NCI-H446 (cell line): Measurements from ENCODE around the gene GREM2.

Experiments
- DNase-seq, 2 experiments: peaks; one replicate each; lab custom pipeline; 2025; lab: John Stamatoyannopoulos, UW

Gene GREM2

DNA sequence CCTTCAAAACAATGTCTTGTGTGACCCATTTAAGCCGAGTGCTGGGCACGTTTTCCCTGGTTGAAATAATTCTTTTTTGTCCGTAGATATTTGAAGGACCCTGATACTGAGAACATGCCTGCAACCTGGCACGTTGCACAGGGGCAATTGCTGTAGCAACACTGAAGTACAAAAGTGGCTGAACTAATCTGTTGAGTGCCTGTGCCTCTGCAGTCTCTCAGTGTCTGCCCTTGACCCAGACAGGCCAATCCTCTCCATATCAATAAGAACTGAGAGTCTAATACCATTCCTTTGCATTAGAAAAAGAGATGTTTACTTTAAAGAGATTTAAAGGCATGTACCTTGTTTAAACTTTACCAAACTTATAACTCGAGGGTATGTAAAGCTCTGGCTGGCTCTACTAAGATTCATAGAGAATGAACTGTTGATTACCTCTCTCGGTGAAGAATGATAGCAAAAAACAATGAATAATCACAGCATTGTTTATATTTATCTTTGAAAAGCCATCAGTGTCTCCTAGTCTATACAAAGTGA is 2.4 kb downstream of the GREM2 start:
- DNase-seq, result no peak

DNA sequence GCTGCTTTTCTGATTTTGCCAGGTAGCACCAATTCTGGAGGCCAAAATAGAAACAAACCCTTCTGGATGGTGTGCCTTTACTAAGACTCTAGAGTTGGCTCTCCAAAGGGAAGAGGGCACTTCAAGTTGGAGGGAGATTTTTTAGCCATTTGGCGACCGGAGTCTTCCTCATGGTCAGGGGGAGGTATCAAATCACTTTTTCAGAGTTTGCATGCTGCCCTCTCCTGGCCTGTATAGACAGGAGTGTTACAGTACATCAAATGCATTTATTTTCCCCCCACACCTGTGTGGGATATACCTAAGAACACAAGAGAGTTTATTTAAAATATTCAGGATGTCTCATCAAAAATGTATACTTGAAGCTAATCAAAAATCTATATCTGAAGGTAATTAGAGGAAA is 3.2 kb downstream of the GREM2 start:
- DNase-seq, result no peak

DNA sequence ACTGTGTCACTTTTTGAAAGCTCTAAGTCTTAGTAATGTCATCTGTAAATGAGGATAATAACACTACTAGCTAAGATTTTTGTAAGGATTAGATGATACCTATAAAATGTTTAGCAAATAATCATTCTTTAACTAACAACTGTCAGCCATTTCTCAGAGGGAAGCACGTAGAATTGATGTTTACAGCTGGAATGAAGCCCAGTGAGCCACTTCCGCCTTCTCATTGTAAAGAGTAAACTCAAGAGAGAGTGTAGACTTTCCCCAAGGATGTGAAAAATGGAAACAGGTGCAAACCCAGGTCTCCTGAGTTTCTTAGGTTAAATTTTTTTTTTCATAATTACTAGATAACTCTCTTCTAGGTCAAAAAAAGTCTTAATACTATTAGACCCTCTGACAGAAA is 4.9 kb downstream of the GREM2 start:
- no peak for DNase-seq

DNA sequence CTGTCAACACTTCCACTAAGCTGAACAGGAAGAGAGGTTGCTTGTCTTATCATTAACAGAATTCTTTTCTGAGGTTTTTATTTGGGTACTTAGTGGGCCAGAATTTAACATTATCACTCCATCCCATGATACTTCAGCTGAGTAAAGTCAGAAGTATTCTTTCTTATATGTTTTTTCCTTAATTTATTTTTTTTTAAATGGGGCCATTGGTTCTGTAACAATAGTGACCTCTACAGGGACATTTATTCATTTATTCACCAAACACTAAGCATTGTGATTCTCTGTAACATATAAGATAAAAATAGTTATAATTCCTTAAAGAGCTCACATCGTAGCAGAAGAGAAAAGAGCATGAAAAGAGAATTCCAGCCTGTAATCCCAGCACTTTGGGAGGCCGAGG is 9.8 kb downstream of the GREM2 start:
- DNase-seq, result no peak

DNA sequence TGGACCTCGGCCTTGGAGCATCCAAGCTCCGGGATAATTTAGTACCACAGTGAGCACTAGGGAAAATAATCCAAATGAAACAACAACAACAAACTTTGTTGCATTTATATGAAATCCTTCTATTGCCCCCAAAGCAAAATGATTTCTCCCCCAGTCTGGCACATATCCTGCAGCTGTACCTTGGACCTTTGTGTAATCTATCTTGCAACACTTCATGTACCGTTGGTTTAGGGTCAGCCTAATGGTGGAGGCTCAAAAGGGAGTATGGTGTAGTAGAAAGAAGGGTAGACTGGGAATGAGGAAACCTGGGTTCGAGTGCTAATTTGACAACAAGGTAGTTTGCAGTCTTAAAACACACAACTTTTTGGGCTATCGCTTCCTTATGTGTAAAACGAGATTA is 12.1 kb downstream of the GREM2 start:
- DNase-seq, result no peak

DNA sequence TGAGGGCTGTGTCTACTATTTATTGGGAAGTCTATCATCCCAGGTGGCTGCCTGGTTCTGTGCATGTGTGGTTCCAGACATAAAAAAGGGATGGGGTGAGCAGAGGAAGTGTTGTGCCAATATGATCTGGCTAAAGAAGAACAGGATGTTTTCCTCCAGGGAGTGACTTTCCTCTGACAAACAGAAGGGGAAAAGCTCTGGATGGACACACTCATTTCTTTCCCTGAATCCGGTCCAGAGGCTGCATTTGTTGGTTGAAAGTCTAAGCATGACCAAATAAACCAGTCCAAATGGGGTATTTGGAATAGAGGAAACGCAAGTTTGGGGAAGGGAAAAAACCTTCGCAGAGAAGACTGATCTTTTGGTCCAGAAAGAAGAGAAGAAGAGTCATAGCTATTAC is 12.7 kb downstream of the GREM2 start:
- no peak for DNase-seq

DNA sequence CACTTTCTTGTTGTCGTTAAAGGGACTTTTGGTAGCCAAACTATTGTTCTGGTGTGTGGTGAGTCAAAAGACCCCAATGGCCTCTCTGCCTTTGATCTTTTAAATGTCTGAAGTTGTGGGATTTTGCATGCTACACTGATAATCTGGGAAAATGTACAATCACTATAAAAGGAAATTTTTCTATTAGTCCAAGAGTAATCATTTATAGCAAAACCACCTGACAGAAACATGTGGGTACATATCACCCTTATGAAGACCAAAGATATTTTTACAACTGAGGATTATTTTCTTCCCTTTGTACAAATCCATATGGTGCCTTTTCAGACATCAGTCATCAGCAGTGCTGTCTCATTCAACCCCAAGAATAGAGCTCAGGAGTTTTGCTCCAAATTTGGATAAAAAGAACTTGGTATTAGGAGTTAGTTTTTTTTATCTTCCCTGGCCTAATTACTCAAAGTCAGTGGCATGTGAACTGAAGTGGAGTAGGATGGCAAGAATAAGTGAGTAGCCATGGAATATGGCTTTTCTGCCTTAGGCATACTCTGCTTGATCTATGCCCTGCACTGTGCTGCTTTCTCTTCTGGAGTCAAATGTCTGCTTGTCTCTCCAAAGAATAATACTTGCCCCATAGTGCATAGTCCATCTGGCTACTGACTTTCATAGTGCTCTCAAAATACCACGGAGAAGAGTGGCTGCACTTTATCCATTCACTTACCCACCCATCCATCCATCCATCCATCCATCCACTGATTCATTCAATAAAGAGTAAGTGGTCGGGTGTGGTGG is 13.5 kb downstream of the GREM2 start:
- DNase-seq, result no peak

DNA sequence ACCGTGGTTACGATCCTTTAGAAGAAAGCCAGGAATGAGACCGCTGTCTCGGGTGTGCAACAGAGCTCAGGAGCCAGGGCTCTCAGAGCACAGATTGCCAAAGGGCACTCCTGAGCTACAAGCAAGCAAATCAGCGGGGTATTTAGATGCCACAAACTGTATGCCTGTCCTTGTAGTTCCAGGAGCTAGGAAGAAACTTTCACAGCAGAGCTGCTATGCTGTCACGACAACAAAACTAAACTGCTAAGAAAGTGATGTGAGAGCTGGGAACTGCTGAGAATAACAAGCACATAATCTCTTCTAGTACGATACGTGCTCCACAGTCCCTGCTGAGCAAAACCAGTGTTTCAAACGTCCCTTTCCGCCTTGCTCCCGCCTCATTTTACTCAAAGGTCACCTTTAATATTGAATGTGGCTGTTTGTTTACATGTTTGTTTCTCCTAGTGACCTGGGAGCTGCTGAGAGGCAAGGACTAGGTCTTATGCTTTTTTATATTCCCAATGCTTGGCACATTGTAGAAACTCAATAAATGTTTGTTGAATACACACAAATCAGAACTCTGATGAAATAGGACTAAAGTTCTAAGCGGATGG is 14.7 kb downstream of the GREM2 start:
- no peak for DNase-seq

DNA sequence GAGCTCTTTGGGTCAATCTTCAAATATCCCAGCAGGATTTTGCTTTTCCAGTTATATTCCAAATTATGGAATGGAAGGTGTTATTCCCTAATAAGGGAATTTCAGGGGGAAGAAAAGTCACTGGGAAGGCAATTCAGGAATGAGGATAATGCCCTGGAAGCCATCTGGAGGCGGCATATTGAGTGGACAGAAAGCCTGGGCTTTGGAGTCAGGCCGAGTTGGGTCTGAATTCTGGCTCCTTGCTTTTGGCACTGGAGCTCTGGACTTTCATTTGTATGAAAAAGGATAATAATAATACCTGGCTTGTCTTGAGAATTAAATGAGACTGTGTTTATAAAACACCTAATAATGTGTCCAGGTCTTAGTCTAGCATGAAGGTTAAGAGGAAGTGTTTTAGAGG is 16.5 kb downstream of the GREM2 start:
- DNase-seq, result no peak

DNA sequence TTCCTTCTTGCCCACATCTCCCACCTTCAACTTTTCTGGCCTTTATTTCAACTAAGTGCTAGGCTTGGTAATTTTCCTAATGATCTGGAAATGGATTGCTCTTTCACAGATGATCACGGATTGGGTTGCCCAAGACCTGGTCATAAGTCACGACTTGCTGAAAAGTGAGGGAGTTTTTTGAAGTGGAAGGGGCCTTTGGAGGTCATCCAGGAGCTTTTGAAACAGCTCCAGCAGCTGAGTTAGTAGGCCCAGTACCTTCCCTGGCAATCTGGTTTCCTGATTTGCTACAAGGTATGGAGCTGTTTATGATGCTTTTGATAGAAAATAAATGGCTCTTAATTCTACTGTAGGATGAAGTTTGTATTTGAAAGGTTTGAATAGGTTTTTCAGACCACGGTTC is 20.4 kb downstream of the GREM2 start:
- DNase-seq, result no peak

DNA sequence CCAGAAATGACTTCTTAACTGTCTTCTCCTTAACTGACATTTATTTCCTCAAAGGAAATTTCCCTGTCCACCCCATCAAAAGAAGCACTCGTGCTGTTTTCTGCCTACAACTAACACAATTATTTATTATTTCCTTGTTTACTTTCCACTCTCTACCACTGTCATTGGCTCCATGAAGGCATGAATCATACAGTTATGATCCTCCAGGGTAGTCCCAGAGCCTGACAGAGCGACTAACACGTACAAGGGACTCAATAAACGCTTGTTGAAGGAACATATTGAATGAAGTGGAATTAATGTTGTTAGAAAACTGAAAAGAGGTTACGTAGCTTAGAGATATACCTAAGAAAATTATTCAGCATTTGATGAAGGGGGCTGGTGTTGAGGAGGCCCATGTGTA is 20.9 kb downstream of the GREM2 start:
- DNase-seq, result no peak

DNA sequence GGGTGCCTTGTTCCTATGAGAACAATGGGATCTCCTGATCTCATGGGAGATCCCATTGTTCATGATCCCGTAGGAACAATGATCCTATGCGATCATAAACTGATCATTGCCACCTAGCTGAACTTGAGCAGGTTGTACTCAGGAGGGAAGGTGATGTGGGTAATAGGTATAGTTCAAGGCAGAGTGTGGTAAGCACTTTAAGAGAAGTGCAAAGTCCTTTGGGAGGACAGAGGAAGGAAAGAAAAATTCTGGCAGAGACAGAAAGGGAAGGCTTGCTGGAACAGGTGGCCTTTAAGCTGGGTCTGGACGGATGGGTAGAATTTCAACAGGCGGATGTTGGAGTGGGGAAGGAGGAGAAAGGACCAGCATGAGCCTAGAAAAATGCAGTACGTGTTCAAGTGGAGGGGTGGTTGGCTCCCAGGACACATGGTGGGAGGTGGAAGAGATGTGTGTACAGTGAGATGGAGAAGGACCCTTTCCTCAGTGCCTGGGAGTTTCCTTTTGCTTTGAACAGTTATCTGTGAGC is 22.3 kb downstream of the GREM2 start:
- no peak for DNase-seq

DNA sequence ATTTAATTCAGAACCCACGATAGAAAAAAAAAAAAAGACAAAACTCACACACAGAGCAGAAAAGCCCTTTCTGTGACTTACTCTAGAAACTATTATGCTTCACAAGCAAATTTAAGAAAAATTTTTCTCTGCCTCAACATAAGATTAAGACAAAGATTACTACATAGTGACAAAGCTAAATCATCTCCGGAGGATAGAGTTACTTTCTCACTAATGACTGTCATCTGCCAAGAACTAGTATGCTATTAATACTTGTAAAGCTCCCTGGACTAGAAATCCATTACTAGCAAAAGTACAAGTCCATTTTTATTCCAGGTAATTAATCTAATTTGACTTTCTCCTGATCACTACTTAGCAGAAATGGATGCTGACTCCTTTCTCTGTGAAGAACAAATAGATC is 25.9 kb downstream of the GREM2 start:
- no peak for DNase-seq

DNA sequence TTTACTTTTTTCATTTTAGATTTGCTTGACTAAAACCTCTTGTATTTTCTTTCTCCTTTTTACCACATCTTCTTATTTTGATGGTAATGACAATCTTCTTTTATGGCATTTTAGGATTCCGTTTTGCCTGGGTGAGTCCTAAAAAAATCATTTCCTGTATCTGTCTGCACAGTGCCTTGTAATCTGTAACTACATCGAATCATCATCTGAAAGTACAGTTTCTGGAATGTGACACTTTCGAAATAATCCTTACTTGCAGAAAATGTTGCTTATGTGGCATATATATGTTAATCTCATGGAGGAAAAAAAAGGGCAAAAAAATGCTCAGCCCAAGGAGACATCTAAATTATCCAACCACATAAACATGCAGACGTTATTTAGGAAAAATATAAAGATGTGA is 29.0 kb downstream of the GREM2 start:
- no peak for DNase-seq

DNA sequence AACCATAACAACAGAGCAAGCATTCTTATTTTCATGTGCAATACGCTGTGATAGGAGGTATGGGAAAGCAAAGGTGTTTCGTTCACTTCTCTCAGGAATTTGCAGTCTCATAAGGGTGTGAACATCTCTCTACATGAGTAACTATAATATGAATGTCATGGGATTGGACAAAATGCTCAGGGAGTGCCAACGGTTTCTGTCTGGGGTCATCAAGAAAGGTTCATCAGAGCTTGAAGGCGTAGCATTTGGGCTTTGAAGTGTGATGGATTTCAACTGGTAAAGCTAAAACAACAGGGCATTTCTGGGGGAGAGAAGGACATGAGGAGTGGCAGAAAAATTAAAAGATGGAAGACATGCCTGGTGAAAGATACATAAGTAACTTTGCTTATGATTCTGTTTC is 32.4 kb downstream of the GREM2 start:
- DNase-seq, result no peak

DNA sequence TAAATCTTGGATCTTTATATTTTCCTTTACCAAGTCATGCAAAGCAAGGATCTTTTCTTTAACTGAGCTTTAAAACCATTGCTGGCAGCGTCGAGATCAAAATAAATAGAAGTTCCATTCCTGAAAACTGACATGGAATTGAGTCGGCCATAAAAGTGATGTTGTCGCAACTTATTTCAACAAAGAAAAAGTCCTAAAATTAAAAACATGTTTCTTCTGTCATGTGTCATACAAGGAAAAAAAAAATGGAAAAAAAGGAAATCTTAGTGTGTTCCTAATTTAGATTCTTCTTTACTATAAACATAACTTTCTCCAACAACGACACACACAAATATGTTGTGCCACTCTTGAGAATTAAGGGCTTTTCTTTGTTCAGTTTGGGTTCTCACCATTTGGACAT is 34.9 kb downstream of the GREM2 start:
- no peak for DNase-seq

DNA sequence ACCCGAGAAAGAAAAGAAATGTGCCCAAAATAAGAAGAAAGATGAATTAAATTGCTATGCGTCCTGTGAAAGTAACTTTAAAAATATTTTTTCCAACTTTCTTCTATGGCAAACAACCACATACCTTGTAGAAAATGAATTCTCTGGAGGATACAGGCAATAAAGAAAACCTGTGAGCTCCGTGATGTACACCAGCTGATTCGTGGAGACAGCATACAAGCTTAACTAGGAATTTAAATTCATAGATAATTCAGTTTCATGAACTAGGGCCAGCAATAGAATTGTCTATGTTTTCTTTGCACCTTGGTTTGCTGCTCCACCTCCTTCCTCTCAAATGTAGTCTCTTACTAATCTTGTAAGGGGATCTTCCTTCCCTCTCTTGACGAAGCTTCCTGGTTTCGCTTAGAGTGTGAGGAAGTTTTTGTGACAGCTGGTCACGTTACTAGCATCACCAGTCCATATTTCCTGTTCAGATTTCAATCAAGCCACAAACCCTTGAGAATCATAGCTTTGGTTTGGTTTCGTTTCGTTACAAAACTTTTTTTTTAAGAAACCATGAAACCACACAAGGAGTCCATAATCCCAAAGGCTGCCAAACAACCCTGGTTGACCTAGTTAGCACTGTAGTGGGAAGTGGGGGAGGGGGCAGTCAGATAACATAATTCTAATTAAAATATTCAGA is 35.8 kb downstream of the GREM2 start:
- no peak for DNase-seq

DNA sequence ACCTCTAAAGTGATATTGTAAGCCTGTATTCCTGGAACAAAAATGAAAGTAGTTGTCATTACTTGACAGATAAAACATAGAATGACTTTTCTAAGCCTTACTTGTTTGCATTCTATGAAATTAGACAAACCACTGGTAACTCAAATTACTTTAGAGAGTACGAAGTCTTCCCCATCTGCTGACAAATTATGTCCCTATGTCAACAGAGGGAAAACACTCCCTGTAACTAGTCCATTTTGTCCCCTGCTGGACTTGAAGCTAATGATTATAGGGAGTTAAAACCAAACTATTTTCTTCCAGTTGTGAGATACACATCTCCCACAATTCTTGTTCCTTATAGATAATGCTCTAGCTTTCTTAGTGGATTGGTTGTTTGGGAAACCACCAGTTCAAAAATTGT is 39.6 kb downstream of the GREM2 start:
- DNase-seq, result no peak

DNA sequence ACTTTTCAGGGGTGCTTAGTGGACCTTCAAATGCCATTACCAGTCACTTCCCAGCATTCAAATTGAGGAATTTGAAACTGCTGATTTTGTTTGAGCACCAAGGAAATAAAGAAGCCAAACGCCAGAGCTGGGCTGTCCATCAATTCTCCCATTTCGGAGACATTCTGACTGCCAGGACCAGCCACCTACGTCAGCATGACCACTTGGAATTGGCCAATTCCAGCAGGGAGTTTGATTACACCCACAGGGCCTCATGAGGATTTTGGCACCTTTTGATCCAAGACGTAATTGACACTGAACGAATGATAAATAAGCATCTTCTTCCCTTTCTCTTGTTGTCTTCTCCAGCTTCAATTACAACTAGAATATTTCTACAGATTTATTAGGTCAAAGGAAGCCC is 40.2 kb downstream of the GREM2 start:
- DNase-seq, result no peak

DNA sequence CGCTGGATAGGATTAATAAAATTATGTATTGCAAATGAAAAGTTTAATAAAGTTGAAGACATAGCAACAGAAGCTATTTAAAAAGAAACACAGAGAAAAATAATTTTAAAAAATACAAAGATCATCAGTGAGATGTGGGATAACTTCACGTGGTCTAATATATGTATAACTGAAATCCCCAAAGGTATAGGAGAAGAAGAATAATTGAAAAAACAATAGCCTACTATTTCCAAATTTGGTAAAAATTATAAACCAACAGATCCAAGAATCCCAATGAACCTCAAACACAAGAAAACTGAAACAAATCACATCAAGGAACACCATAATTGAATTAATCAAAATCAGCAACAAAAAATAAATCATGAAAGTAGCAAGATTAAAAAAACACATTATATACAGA is 44.9 kb downstream of the GREM2 start:
- DNase-seq, result no peak

DNA sequence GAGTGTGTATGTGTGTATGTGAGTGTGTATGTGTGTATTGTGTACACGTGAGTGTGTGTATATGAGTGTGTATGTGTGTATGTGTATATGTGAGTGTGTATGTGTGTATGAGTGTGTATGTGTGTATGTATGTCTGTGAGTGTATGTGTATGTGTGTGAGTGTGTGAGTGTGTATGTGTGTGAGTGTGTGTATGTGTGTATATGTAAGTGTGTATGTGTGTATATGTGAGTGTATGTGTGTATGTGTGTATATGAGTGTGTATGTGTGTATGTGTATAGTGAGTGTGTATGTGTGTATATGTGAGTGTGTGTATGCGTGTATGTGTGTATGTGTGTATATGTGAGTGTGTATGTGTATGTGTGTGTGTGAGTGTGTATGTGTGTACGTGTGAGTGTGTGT is 49.2 kb downstream of the GREM2 start:
- no peak for DNase-seq

DNA sequence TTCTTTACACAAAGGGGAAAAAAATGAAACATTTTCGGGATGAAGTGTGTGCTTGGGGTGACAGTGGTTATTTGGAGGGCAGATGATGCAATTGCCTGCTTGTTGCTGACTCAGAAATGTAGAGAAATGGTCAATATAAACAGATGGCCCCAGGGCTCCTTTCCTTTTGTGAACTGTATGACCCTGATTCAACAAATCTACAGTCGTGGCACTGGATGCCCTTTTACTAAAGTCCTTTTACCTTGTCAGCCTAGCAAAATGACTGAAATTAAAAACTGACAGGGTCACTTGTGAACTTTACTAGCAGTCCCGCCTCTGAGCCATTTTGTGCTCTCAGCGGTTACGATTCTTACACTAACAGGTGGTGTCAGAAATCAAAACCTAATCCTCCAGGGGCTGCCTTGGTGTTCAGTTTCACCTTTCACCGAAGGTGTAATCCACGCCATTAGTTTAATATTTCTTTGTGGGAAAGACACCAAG is 49.8 kb downstream of the GREM2 start:
- no peak for DNase-seq

DNA sequence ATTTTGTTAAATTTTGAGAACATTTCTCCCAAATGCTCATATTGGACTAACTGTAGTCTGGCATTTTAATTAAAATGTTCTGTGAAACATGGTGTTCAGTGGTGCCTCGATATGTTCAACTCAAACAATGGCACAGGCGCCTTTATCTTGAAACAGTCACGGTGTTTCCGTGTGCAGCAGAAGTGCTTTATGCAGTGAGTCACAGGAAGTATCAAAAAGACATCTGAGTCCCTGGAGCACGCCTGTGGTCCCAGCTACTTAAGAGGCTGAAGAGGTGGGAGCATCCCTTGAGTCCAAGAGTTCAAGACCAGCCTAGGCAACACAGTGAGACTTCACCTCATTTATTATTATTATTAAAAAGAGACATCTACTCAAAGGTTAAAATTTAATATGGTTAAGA is 52.2 kb downstream of the GREM2 start:
- no peak for DNase-seq
